ENCODE measurements around the gene BRF1. TPM values are rescaled to one million over a fixed set of nuclear protein-coding genes. Genes with fewer than 3 reads are reported as not detected.
A peak's percentile ranks its signal among the peaks of the same experiment; 100 is the strongest.

Gene BRF1
- polyA plus RNA-seq, 5 donors, result 27.3 to 41.1 (median 30.5) TPM

- DNase-seq, result no peak
These were observed 88.1 kb downstream of the BRF1 start for GRCh38 chr14:105212541-105213300.

GRCh38 chr14:105211758-105212089 lies 89.1 kb downstream of the BRF1 start:
- no peak for DNase-seq

GRCh38 chr14:105211086-105211757 lies 89.6 kb downstream of the BRF1 start:
- no peak for DNase-seq

GRCh38 chr14:105210266-105211025 lies 90.4 kb downstream of the BRF1 start:
- no peak for DNase-seq

- DNase-seq, result no peak
These were observed 91.2 kb downstream of the BRF1 start for GRCh38 chr14:105209646-105210045.

- DNase-seq, result no peak
These were observed 91.7 kb downstream of the BRF1 start for GRCh38 chr14:105209091-105209490.

- no peak for DNase-seq
These were observed 92.1 kb downstream of the BRF1 start for GRCh38 chr14:105208738-105209075.

- no peak for DNase-seq
These were observed 92.6 kb downstream of the BRF1 start for GRCh38 chr14:105207996-105208737.

GRCh38 chr14:105207460-105207901 lies 93.3 kb downstream of the BRF1 start:
- DNase-seq, result no peak

GRCh38 chr14:105206873-105207272 lies 93.9 kb downstream of the BRF1 start:
- no peak for DNase-seq

- DNase-seq, result no peak
These were observed 95.1 kb downstream of the BRF1 start for GRCh38 chr14:105205673-105206208.

- no peak for DNase-seq
These were observed 95.7 kb downstream of the BRF1 start for GRCh38 chr14:105204931-105205672.

GRCh38 chr14:105204206-105204930 lies 96.4 kb downstream of the BRF1 start:
- no peak for DNase-seq

GRCh38 chr14:105203701-105204100 lies 97.1 kb downstream of the BRF1 start:
- no peak for DNase-seq

- peak in 1 of 2 donors; percentile 59 for DNase-seq
These were observed 97.7 kb downstream of the BRF1 start for GRCh38 chr14:105203057-105203531.

- DNase-seq, result no peak
These were observed 98.8 kb downstream of the BRF1 start for GRCh38 chr14:105201925-105202513.

GRCh38 chr14:105201156-105201924 lies 99.5 kb downstream of the BRF1 start:
- no peak for DNase-seq

- DNase-seq, result no peak
These were observed 100.2 kb downstream of the BRF1 start for GRCh38 chr14:105200641-105201040.

- DNase-seq, result no peak
These were observed 100.7 kb downstream of the BRF1 start for GRCh38 chr14:105200074-105200473.
